HG02973 (cell line): ENCODE measurements around the gene NOS3.
"Not testable (repeated sequence)": the region's sequence is repeated elsewhere in the genome, so short reads cannot be mapped to it uniquely, and the experiment has no call there.

Source experiments
- ATAC-seq: cut with Tn5 transposase; IDR thresholded peaks from one replicate; pipeline ENCODE4 v1.9.1; 2021; ENCODE audit warnings: moderate library complexity; ENCODE audit not compliant: unreplicated experiment

Gene NOS3

GRCh38 chr7:151032936-151033863 lies 42.4 kb downstream of the NOS3 start:
- no peak for ATAC-seq

GRCh38 chr7:151033864-151034249 lies 43.0 kb downstream of the NOS3 start:
- no peak for ATAC-seq

- no peak for ATAC-seq
Measured at GRCh38 chr7:151034312-151035025, 43.7 kb downstream of the NOS3 start.

- no peak for ATAC-seq
Measured at GRCh38 chr7:151035026-151035717, 44.4 kb downstream of the NOS3 start.

- ATAC-seq, result no peak
Measured at GRCh38 chr7:151035902-151036301, 45.1 kb downstream of the NOS3 start.

- no peak for ATAC-seq
Measured at GRCh38 chr7:151038951-151039849, 48.4 kb downstream of the NOS3 start.

- no peak for ATAC-seq
Measured at GRCh38 chr7:151039850-151040548, 49.2 kb downstream of the NOS3 start.

- ATAC-seq, result no peak
Measured at GRCh38 chr7:151040616-151041375, 50.0 kb downstream of the NOS3 start.

GRCh38 chr7:151043449-151043848 lies 52.6 kb downstream of the NOS3 start:
- not testable (repeated sequence) for ATAC-seq

GRCh38 chr7:151043959-151044358 lies 53.1 kb downstream of the NOS3 start:
- no peak for ATAC-seq

- ATAC-seq, result no peak
Measured at GRCh38 chr7:151045262-151045661, 54.4 kb downstream of the NOS3 start.

GRCh38 chr7:151045967-151046366 lies 55.1 kb downstream of the NOS3 start:
- ATAC-seq, result no peak

GRCh38 chr7:151046603-151047573 lies 56.1 kb downstream of the NOS3 start:
- no peak for ATAC-seq

GRCh38 chr7:151047976-151048815 lies 57.4 kb downstream of the NOS3 start, which contains the start of gene ASIC3:
Gene ASIC3, plus strand, starts transcription at chr7:151048531. Its CDS starts 355 bp downstream, at chr7:151048886.
- no peak for ATAC-seq

GRCh38 chr7:151048911-151049463 lies 58.2 kb downstream of the NOS3 start:
- ATAC-seq, result no peak

- ATAC-seq, result no peak
Measured at GRCh38 chr7:151051108-151051507, 60.3 kb downstream of the NOS3 start.

- no peak for ATAC-seq
Measured at GRCh38 chr7:151053096-151053495, 62.3 kb downstream of the NOS3 start.
